Upper lobe of left lung (tissue), 6 donors: ENCODE measurements around the gene SLC6A6. TPM values are rescaled to one million over a fixed set of nuclear protein-coding genes. Genes with fewer than 3 reads are reported as not detected.

ENCODE experiments used
- ATAC-seq, 2 donors: fragments of 200-7000 bp; cut with Tn5 transposase; one replicate each; pipeline ENCODE4 v1.9.1; 2022; ENCODE audit warnings: mild to moderate bottlenecking in 2 of 2, moderate library complexity in 2 of 2; ENCODE audit not compliant: low FRiP score in 2 of 2
- DNase-seq, 2 donors: peaks; one replicate each; pipeline ENCODE4 v3.0.0-alpha.2; 2019 to 2020
- H3K27ac ChIP-seq, 4 donors: fragments of 200-600 bp; sonication (generic); one replicate each; pipeline ENCODE4 v1.5.1; 2016 to 2019
- H3K27me3 ChIP-seq, 4 donors: fragments of 200-600 bp; sonication (generic); one replicate each; pipeline ENCODE4 v1.5.1; 2017 to 2019
- H3K36me3 ChIP-seq, 4 donors: fragments of 200-600 bp; sonication (generic); one replicate each; pipeline ENCODE4 v1.5.1; 2016 to 2019
- H3K4me1 ChIP-seq, 4 donors: fragments of 200-600 bp; sonication (generic); one replicate each; pipeline ENCODE4 v1.5.1; 2018 to 2019
- H3K4me3 ChIP-seq, 4 donors: fragments of 200-600 bp; sonication (generic); one replicate each; pipeline ENCODE4 v1.5.1; 2017 to 2019; ENCODE audit warnings: mild to moderate bottlenecking in 2 of 4, moderate library complexity in 1 of 4
- H3K9me3 ChIP-seq, 4 donors: fragments of 200-600 bp; sonication (generic); one replicate each; pipeline ENCODE4 v1.5.1; 2018 to 2019
- CTCF ChIP-seq, 6 experiments: fragments of 450-650 bp in 4 of 6; fragments of 200-600 bp in 2 of 6; sonication (generic) in 2 of 6; IDR thresholded peaks; one replicate each; pipeline ENCODE4 v1.5.1; 2016 to 2019; ENCODE audit warnings: antibody characterized with exemption in 6 of 6
- EP300 ChIP-seq, 4 donors: sonication (generic); formaldehyde crosslinking; IDR thresholded peaks; one replicate each; pipeline ENCODE4 v1.5.1; 2017; ENCODE audit warnings: antibody characterized with exemption in 4 of 4, control low read depth in 2 of 4
- POLR2A ChIP-seq, 4 donors: fragments of 450-650 bp; IDR thresholded peaks; one replicate each; pipeline ENCODE4 v1.5.1; 2016 to 2017; ENCODE audit warnings: antibody characterized with exemption in 4 of 4, mild to moderate bottlenecking in 2 of 4
- POLR2AphosphoS5 ChIP-seq, 2 donors: sonication (generic); formaldehyde crosslinking; IDR thresholded peaks; one replicate each; pipeline ENCODE4 v1.5.1; 2017; ENCODE audit warnings: antibody characterized with exemption in 2 of 2
- WGBS, 2 donors: methylation state at CpG; one replicate each; pipeline ENCODE4 v1.1.5; 2017 to 2018; 5-methylcytosine and 5-hydroxymethylcytosine counted together
- total RNA-seq, 6 donors: library from RNA; depleted of rRNA in 4 of 6; stranded (reverse); fragments of >200 nt in 4 of 6; gene quantifications; one replicate each; pipeline versions ENCODE4 v1.1.0 to v1.2.1, GENCODE V29; 2016 to 2021
- donor health status: DM: no; HTN: no; CAD: no; lungs with moderate emphysema.
- donor health status: DM: no; HTN: yes; CAD: no; lungs with severe emphysema.

Gene SLC6A6
- total RNA-seq, 6 donors from 2014 or later, result 60.6 to 154 (median 92.8) TPM

GRCh38 chr3:14448756-14449727 is 46.6 kb downstream of the SLC6A6 start:
- 82 to 84% methylated on average over 15 of the region's 15 CpGs for WGBS, 2 donors
- peaks cover 32 to 74% (median 61%) of the 10 kb centered on the region in 4 donors for H3K36me3 ChIP-seq

GRCh38 chr3:14450506-14450905 is 48.1 kb downstream of the SLC6A6 start:
- ATAC-seq (no peak), DNase-seq (no peak)
- Histone ChIP-seq H3K4me1 (peaks cover 25 to 49% (median 31%) of the 10 kb centered on the region in 4 donors), H3K27ac (no peak overlapping the region), H3K27me3 (no peaks in the 10 kb centered on the region), H3K9me3 (no peaks in the 10 kb centered on the region), H3K4me3 (no peak overlapping the region), H3K36me3 (peaks cover 32 to 70% (median 68%) of the 10 kb centered on the region in 4 donors)
- 92 to 100% methylated on average over 3 of the region's 3 CpGs for WGBS, 2 donors
- no peak for TF ChIP-seq POLR2A (IDR thresholded peaks at IDR 0.05)
- TF ChIP-seq POLR2AphosphoS5 (IDR thresholded peaks at IDR 0.05), result no peak
- no peak for TF ChIP-seq EP300 (IDR thresholded peaks at IDR 0.05)
- no peak for TF ChIP-seq CTCF (IDR thresholded peaks at IDR 0.05)

More at GRCh38 chr3:14448756-14449727, 46.6 kb downstream of the SLC6A6 start:
- Histone ChIP-seq H3K4me3 (no peak overlapping the region), H3K27me3 (no peaks in the 10 kb centered on the region), H3K9me3 (no peaks in the 10 kb centered on the region), H3K4me1 (peaks cover 24 to 43% (median 26%) of the 10 kb centered on the region in 4 donors), H3K27ac (peak overlapping the region in 1 of 4 donors; percentile 10)
- ATAC-seq (no peak), DNase-seq (no peak)
- TF ChIP-seq EP300 (IDR thresholded peaks at IDR 0.05) (no peak), POLR2AphosphoS5 (IDR thresholded peaks at IDR 0.05) (no peak), CTCF (IDR thresholded peaks at IDR 0.05) (no peak), POLR2A (IDR thresholded peaks at IDR 0.05) (no peak)

- H3K36me3 ChIP-seq, result peaks cover 31 to 69% (median 65%) of the 10 kb centered on the region in 4 donors
- 93 to 98% methylated on average over 5 of the region's 5 CpGs for WGBS, 2 donors
- H3K9me3 ChIP-seq, result no peaks in the 10 kb centered on the region
- H3K4me1 ChIP-seq, result peaks cover 25 to 49% (median 31%) of the 10 kb centered on the region in 4 donors
- peak overlapping the region in 1 of 4 donors; percentile 85 for H3K27ac ChIP-seq
- no peak for ATAC-seq
- no peaks in the 10 kb centered on the region for H3K27me3 ChIP-seq
- TF ChIP-seq EP300 (IDR thresholded peaks at IDR 0.05) (no peak), POLR2A (IDR thresholded peaks at IDR 0.05) (no peak), POLR2AphosphoS5 (IDR thresholded peaks at IDR 0.05) (no peak), CTCF (IDR thresholded peaks at IDR 0.05) (no peak)
- no peak overlapping the region for H3K4me3 ChIP-seq
- no peak for DNase-seq
Measured at GRCh38 chr3:14450922-14451606, 48.7 kb downstream of the SLC6A6 start.

- Histone ChIP-seq H3K36me3 (peaks cover 21 to 67% (median 60%) of the 10 kb centered on the region in 4 donors), H3K4me1 (peaks cover 25 to 49% (median 31%) of the 10 kb centered on the region in 4 donors), H3K27me3 (no peaks in the 10 kb centered on the region), H3K27ac (peak overlapping the region; percentile 61 to 85 (median 74)), H3K4me3 (no peak overlapping the region), H3K9me3 (no peaks in the 10 kb centered on the region)
- TF ChIP-seq EP300 (IDR thresholded peaks at IDR 0.05) (no peak), CTCF (IDR thresholded peaks at IDR 0.05) (no peak), POLR2AphosphoS5 (IDR thresholded peaks at IDR 0.05) (peak; percentile 22), POLR2A (IDR thresholded peaks at IDR 0.05) (no peak)
- DNase-seq, result peak; percentile 37 to 68
- peak; percentile 52 to 86 for ATAC-seq
- WGBS, 2 donors, result 57 to 78% methylated on average over 9 to 17 of the region's 17 CpGs
Measured at GRCh38 chr3:14451844-14452739, 49.7 kb downstream of the SLC6A6 start.
